ENCODE results near the gene GRB10. TPM values are rescaled to one million over a fixed set of nuclear protein-coding genes. Genes with fewer than 3 reads are reported as not detected.

Gene GRB10
- total and polyA plus RNA-seq, 2 donors (not counting 3 experiments of a cell fraction or from before 2014, with no cell fraction given): 43.7 to 240 TPM

DNA sequence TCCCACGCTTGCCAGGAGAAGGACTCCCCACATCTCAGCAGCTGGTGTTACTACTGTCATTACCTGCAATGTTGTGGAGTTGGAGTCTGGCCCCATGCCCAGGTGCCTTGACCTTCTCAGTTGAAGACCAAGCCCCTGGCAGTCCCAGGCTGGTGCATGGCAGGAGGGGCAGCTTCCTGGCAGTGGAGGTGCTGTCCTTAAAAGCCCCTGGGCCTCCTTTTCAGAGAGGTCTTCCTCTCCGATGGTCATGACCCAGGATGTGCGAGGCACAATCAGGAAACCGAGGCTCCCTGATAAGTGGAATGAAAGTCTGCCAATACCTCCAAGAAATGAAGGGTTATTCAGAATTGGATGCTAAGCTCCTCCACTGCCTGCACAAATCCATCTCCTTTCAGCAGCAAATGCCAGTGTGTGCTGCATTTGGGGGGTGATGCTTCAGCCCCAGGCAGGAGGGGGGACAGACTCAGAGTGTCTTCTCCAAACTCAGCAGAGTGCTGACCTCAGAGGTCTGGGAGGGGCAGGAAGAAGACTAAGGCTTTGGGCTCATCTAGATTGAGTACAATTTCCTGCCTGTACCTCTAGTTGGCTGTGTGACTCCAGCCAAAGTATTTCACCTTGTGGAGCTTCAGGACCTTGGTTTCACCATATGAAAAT, 120.5 kb downstream of the GRB10 start:
- TF ChIP-seq POLR2AphosphoS5 (IDR thresholded peaks at IDR 0.05; ENCODE audit: insufficient read depth, low read depth, low read length) (no peak), GATA2 (IDR thresholded peaks at IDR 0.05; ENCODE audit: insufficient read depth, insufficient read length, low read depth, low read length) (no peak), POLR2A (IDR thresholded peaks at IDR 0.05; ENCODE audit: low read depth, low read length) (no peak), JUN (IDR thresholded peaks at IDR 0.05; ENCODE audit: borderline replicate concordance, insufficient read depth, insufficient read length, low read depth) (no peak), FOS (IDR thresholded peaks at IDR 0.05; ENCODE audit: borderline replicate concordance, insufficient read depth, low read length) (no peak), EZH2 (IDR thresholded peaks at IDR 0.05; ENCODE audit: borderline replicate concordance, low read depth, low read length, severe bottlenecking) (no peak), MYC (IDR thresholded peaks at IDR 0.05; ENCODE audit: low read depth, low read length) (no peak)
- TF ChIP-seq, protein P1, sequence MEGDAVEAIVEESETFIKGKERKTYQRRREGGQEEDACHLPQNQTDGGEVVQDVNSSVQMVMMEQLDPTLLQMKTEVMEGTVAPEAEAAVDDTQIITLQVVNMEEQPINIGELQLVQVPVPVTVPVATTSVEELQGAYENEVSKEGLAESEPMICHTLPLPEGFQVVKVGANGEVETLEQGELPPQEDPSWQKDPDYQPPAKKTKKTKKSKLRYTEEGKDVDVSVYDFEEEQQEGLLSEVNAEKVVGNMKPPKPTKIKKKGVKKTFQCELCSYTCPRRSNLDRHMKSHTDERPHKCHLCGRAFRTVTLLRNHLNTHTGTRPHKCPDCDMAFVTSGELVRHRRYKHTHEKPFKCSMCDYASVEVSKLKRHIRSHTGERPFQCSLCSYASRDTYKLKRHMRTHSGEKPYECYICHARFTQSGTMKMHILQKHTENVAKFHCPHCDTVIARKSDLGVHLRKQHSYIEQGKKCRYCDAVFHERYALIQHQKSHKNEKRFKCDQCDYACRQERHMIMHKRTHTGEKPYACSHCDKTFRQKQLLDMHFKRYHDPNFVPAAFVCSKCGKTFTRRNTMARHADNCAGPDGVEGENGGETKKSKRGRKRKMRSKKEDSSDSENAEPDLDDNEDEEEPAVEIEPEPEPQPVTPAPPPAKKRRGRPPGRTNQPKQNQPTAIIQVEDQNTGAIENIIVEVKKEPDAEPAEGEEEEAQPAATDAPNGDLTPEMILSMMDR (IDR thresholded peaks at IDR 0.05; ENCODE audit: extremely low read depth in 1 of 2, insufficient read depth in 1 of 2, low read depth in 1 of 2, low read length in 2 of 2): no peak
- TF ChIP-seq, protein P2, sequence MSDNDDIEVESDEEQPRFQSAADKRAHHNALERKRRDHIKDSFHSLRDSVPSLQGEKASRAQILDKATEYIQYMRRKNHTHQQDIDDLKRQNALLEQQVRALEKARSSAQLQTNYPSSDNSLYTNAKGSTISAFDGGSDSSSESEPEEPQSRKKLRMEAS (IDR thresholded peaks at IDR 0.05; ENCODE audit: insufficient read depth, insufficient read length): no peak
- POLR2A ChIA-PET: no interaction called here
- H3K79me2 ChIP-seq (ENCODE audit: control insufficient read depth, insufficient read depth, low read length): peaks cover 64% of the 10 kb centered on the region

More for the DNA sequence above, 120.5 kb downstream of the GRB10 start:
- H4K20me1 ChIP-seq (replicated peaks; ENCODE audit: control insufficient read depth, extremely low read depth, insufficient read depth, low read length): no peaks in the 10 kb centered on the region
- no peak overlapping the region for H2AFZ ChIP-seq (ENCODE audit: low read depth, low read length)
- no peaks in the 10 kb centered on the region for H3K9me3 ChIP-seq (replicated peaks; ENCODE audit: control insufficient read depth, insufficient read depth, low read length)
- H3K36me3 ChIP-seq (ENCODE audit: control insufficient read depth in 2 of 2, extremely low read depth in 1 of 2, insufficient read depth in 2 of 2, low read length in 2 of 2): peaks cover 4 to 37% of the 10 kb centered on the region in 2 experiments
- DNase-seq (ENCODE audit: low read depth, low spot score) (no peak), FAIRE-seq (no peak)
- no peak overlapping the region for H3K4me2 ChIP-seq (ENCODE audit: insufficient read depth, low read length)
- no peak overlapping the region for H3K4me3 ChIP-seq (replicated peaks in 1 of 3; ENCODE audit: insufficient read depth in 1 of 3, low read depth in 1 of 3, low read length in 3 of 3)
- no peaks in the 10 kb centered on the region for H3K27me3 ChIP-seq (ENCODE audit: control insufficient read depth in 2 of 2, insufficient read depth in 2 of 2, low read length in 2 of 2)
- H3K9ac ChIP-seq (replicated peaks; ENCODE audit: extremely low read depth, insufficient read depth, low read length): no peak overlapping the region
- intact Hi-C loops (cut with micrococcal nuclease) (no loop called here), dilution Hi-C loops (cut with MboI; ENCODE audit: extremely low pct_ligation_motif_present, low sequenced_read_pairs) (no loop called here)
- no TSS peak for BruUV-seq (replicated peaks)
- no peak overlapping the region for H3K27ac ChIP-seq (ENCODE audit: insufficient read depth, low read depth, low read length)
- peaks cover 43% of the 10 kb centered on the region for H3K4me1 ChIP-seq (ENCODE audit: control insufficient read depth, extremely low read depth, insufficient read depth, low read length)
- CTCF ChIA-PET: interaction anchor here (1.1 to 2.0 kb wide), 2 partner anchors 479 to 501 kb away, joined by 3 to 8 read pairs; no protein-coding TSS in a partner anchor
- H3K9me1 ChIP-seq (replicated peaks; ENCODE audit: control insufficient read depth, extremely low read depth, insufficient read depth, low read length): no peaks in the 10 kb centered on the region

Measured in endothelial cell of umbilical vein (primary cell).